OCI-LY1 (cell line): ENCODE results near the gene SYT3.

Experiments used
- EZH2 ChIP-seq: fragments of 200-600 bp; sonication (generic), shearing (Covaris generic); IDR thresholded peaks from 2 replicates; pipeline ENCODE4 v1.8.0; 2017; ENCODE audit warnings: borderline replicate concordance, mixed run types, mild to moderate bottlenecking, antibody characterized with exemption, low read length, moderate library complexity, mixed read lengths
- TF ChIP-seq, protein P1 (sequence below): fragments of 200-600 bp; sonication (generic), shearing (Covaris generic); IDR thresholded peaks from 2 replicates; pipeline ENCODE4 v1.5.1; 2017; ENCODE audit warnings: mild to moderate bottlenecking, antibody characterized with exemption, low read length, moderate library complexity, mixed read lengths

DNA sequence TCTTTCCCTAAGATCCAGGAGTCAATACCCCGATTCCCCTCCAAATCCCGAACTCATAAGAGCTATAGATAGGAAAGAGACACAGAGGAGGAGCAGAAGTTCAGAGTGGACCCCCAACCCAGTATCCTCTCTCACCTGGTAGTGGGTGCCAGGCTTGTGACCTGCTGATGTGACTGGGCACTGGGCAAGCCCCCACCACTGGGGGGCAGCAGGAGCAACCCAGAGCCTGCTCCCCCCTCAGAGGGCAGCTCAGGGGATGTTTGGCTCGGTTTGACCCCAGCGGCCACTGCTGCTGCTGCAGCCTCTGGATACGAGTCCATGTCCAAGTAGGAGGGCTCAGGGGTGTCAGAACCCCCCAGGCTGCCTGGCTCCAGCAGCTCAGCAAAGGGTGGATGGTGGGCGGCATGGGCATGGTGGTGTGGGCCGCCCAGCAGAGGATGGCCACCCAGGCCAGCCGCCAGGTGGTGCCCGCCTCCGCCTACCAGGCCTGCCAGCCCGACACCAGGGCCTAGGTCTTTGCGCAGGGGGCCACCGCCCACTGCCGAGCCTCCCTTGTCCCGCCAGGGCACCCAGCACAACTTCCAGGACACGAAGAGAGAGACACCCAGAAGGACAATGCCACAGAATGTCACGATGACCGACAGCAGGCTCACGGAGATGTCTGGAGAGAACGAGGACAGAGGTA is 7.4 kb downstream of the SYT3 start:
- TF ChIP-seq, protein P1, sequence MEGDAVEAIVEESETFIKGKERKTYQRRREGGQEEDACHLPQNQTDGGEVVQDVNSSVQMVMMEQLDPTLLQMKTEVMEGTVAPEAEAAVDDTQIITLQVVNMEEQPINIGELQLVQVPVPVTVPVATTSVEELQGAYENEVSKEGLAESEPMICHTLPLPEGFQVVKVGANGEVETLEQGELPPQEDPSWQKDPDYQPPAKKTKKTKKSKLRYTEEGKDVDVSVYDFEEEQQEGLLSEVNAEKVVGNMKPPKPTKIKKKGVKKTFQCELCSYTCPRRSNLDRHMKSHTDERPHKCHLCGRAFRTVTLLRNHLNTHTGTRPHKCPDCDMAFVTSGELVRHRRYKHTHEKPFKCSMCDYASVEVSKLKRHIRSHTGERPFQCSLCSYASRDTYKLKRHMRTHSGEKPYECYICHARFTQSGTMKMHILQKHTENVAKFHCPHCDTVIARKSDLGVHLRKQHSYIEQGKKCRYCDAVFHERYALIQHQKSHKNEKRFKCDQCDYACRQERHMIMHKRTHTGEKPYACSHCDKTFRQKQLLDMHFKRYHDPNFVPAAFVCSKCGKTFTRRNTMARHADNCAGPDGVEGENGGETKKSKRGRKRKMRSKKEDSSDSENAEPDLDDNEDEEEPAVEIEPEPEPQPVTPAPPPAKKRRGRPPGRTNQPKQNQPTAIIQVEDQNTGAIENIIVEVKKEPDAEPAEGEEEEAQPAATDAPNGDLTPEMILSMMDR, result no peak
- TF ChIP-seq EZH2, result no peak
